ENCODE measurements around the gene UBAP2L.

DNA sequence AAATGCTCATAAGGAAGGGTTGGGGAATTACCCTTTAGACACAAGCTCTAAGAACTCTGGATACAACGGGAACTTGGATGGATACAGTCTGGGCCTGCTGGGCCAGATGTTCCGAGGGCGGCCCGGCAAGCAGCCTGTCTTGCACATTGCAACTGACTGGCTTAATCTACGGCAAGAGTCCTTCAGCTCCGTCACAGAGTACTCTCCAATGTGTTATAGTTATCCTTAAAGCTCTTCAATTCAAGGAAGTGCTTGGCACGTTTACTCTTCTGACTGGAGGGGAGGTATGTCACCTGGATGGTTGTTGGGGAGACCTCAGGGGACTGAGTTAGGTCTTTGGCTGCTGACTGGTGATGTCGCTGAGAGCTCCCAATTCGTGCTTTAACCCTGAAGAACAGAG, 13.5 kb upstream of the UBAP2L start:
- no peak for TF ChIP-seq POLR2A (conservative IDR thresholded peaks at IDR 0.05)
- TF ChIP-seq PURB (CRISPR knock-in tag; IDR thresholded peaks at IDR 0.05; ENCODE audit: low read depth): no peak
- TF ChIP-seq, protein P1, sequence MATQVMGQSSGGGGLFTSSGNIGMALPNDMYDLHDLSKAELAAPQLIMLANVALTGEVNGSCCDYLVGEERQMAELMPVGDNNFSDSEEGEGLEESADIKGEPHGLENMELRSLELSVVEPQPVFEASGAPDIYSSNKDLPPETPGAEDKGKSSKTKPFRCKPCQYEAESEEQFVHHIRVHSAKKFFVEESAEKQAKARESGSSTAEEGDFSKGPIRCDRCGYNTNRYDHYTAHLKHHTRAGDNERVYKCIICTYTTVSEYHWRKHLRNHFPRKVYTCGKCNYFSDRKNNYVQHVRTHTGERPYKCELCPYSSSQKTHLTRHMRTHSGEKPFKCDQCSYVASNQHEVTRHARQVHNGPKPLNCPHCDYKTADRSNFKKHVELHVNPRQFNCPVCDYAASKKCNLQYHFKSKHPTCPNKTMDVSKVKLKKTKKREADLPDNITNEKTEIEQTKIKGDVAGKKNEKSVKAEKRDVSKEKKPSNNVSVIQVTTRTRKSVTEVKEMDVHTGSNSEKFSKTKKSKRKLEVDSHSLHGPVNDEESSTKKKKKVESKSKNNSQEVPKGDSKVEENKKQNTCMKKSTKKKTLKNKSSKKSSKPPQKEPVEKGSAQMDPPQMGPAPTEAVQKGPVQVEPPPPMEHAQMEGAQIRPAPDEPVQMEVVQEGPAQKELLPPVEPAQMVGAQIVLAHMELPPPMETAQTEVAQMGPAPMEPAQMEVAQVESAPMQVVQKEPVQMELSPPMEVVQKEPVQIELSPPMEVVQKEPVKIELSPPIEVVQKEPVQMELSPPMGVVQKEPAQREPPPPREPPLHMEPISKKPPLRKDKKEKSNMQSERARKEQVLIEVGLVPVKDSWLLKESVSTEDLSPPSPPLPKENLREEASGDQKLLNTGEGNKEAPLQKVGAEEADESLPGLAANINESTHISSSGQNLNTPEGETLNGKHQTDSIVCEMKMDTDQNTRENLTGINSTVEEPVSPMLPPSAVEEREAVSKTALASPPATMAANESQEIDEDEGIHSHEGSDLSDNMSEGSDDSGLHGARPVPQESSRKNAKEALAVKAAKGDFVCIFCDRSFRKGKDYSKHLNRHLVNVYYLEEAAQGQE (IDR thresholded peaks at IDR 0.05; ENCODE audit: borderline replicate concordance): no peak
- TF ChIP-seq, protein P1 (CRISPR knock-in tag; IDR thresholded peaks at IDR 0.05; ENCODE audit: low read depth): no peak
